GM23248 (cell line): Measurements from ENCODE around the gene DUSP7.

ENCODE experiments used
- EZH2 ChIP-seq: fragments of 200-600 bp; sonication (generic); IDR thresholded peaks from 2 replicates; pipeline ENCODE4 v1.6.1; 2018; ENCODE audit warnings: antibody characterized with exemption, mild to moderate bottlenecking; ENCODE audit not compliant: insufficient read depth, poor library complexity, severe bottlenecking
- EZH2phosphoT487 ChIP-seq: fragments of 200-600 bp; sonication (generic); IDR thresholded peaks from 2 replicates; pipeline ENCODE4 v1.6.1; 2018; ENCODE audit warnings: antibody characterized with exemption, moderate library complexity, mild to moderate bottlenecking, low read depth; ENCODE audit not compliant: insufficient read depth

DNA sequence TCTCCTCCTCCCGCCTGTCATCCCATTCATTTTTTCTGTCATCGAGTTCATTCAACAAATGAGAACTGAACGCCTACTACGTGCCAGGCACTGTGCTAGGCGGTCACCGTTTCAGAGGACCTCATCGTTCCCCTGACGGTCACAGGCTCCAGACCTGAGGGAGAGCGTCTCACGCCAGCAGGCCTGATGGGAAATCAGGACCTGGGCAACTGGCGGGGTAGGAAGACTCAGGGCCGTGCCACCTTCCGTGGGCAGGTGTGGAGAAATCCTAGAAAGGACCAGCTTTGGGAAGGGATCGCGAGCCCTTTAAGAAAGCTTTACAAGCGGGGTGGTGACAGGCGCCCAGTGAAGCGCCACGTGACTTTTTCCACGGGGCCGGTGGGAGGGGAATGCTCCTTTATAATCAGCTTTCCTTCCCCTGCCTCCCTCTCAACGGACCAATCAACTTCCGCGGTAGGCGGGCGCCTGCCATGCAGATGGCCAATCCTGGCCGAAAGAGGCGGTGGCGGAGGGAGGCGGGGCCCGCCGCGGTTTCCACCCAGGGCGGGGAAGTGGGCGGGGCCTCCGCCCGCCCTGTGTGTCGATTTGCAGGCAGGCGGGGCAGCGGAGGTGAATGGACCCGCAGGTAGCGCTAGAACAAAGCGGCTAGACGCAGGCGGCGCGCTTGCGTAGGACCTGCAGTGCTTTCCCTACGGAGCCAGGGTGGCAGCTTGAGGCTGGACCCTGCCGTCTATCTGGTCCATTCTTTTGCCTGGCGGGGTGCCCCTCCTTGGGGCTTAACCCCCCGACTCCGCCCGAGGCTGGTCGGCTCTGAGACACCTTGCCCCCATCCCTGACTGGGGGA is 819 bp upstream of the DUSP7 start:
- TF ChIP-seq EZH2 (no peak), EZH2phosphoT487 (no peak)
